ENCODE results near the gene SLC43A3. TPM values are rescaled to one million over a fixed set of nuclear protein-coding genes. Genes with fewer than 3 reads are reported as not detected.

SLC43A3 gene
- total and polyA plus RNA-seq, 2 of the 4 experiments (the other 2 are of a cell fraction) = 12.7 to 21.1 TPM

DNA sequence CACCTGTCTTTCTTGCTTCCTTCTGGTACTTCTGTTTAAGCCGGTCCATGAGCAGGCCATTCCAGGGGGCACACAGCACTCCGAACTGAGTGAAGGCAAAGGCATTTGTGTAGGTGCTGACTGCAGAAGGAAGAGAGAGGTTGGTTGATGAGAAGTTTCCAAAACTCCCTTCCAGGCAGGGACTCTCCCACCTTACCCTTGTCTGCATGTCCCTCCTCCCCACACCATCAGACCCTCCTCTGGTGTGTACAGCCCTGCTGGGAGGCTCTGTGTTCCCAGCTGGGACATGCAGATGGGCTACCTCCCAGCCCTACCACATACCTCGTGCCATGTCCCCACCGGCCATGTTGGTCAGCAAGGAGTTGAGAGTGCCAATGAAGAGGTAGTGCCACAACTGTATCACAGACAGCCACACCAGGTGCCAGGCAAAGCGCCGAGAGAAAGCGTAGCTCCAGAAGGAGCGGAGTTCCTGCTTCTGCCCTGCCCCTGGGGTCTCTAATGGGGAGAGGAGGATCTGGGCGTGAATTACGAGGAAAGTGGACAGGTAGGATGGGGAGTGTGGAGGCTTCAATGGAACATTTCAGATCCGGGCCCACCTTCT, 12.2 kb downstream of the SLC43A3 start:
- no peak overlapping the region for H2BK120ac ChIP-seq (ENCODE audit: low read depth, low read length)
- no peaks in the 10 kb centered on the region for H3K27me3 ChIP-seq (ENCODE audit: control insufficient read depth, insufficient read depth, low read length)
- ATAC-seq (ENCODE audit: low read depth) = no peak
- no peak overlapping the region for H4K8ac ChIP-seq (ENCODE audit: low read depth in 2 of 2, low read length in 2 of 2)
- peaks cover 3% of the 10 kb centered on the region; the same call in 1 of the 2 replicates for H3K4me1 ChIP-seq (ENCODE audit: control insufficient read depth, insufficient read depth, low read length)
- in situ Hi-C loops (cut with MboI; ENCODE audit: low sequenced_read_pairs) (no loop called here), dilution Hi-C loops (cut with HindIII; ENCODE audit: low sequenced_read_pairs, unreplicated experiment) (no loop called here), intact Hi-C loops (cut with micrococcal nuclease) (no loop called here)
- DNase-seq = no peak
- no peak overlapping the region for H3K14ac ChIP-seq (replicated peaks; ENCODE audit: low read depth, low read length)
- H3K56ac ChIP-seq (ENCODE audit: extremely low read depth, insufficient read depth, low read length) = no peak overlapping the region
- no peaks in the 10 kb centered on the region for H3K79me1 ChIP-seq (ENCODE audit: low read depth in 1 of 2, low read length in 2 of 2)
- no peak overlapping the region for H3K9ac ChIP-seq (ENCODE audit: low read depth, low read length)
- H2BK15ac ChIP-seq (ENCODE audit: low read depth, low read length) = no peak overlapping the region
- H2AK9ac ChIP-seq (replicated peaks; ENCODE audit: low read depth, low read length, poor library complexity) = no peak overlapping the region
- POLR2A ChIA-PET (ENCODE audit: unreplicated experiment) = no interaction called here
- 95% methylated on average over 4 of the region's 11 CpGs; no CpG with 5 or more reads in 1 of the 2 experiments for WGBS, 2 experiments (ENCODE audit: extremely low coverage in 2 of 2, insufficient read length in 1 of 2)
- H2BK5ac ChIP-seq (ENCODE audit: low read depth, low read length, poor library complexity, severe bottlenecking) = no peak overlapping the region
- no peak overlapping the region for H4K91ac ChIP-seq (ENCODE audit: insufficient read depth, low read depth, low read length)
- no peaks in the 10 kb centered on the region; the same call in 1 of the 2 replicates for H3K9me1 ChIP-seq (ENCODE audit: insufficient read depth, low read length)
- H3K23ac ChIP-seq (ENCODE audit: low read depth, low read length) = no peak overlapping the region
- no peak overlapping the region for H4K5ac ChIP-seq (ENCODE audit: low read depth, low read length)
- H3K36me3 ChIP-seq (ENCODE audit: control insufficient read depth, insufficient read depth, low read length) = peaks cover 27% of the 10 kb centered on the region
- no peak overlapping the region for H3K4me2 ChIP-seq (ENCODE audit: low read depth, low read length)
- TF ChIP-seq MAZ (IDR thresholded peaks at IDR 0.05; ENCODE audit: borderline replicate concordance, low read depth, low read length) = no peak
- TF ChIP-seq RAD21 (IDR thresholded peaks at IDR 0.05; ENCODE audit: low read length) = no peak
- no peak for TF ChIP-seq CHD1 (IDR thresholded peaks at IDR 0.05; ENCODE audit: low read depth, low read length)
- TF ChIP-seq, protein P1, sequence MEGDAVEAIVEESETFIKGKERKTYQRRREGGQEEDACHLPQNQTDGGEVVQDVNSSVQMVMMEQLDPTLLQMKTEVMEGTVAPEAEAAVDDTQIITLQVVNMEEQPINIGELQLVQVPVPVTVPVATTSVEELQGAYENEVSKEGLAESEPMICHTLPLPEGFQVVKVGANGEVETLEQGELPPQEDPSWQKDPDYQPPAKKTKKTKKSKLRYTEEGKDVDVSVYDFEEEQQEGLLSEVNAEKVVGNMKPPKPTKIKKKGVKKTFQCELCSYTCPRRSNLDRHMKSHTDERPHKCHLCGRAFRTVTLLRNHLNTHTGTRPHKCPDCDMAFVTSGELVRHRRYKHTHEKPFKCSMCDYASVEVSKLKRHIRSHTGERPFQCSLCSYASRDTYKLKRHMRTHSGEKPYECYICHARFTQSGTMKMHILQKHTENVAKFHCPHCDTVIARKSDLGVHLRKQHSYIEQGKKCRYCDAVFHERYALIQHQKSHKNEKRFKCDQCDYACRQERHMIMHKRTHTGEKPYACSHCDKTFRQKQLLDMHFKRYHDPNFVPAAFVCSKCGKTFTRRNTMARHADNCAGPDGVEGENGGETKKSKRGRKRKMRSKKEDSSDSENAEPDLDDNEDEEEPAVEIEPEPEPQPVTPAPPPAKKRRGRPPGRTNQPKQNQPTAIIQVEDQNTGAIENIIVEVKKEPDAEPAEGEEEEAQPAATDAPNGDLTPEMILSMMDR (conservative IDR thresholded peaks at IDR 0.05; ENCODE audit: low read depth, low read length) = no peak
- no peak for TF ChIP-seq RFX5 (IDR thresholded peaks at IDR 0.05; ENCODE audit: low read depth, low read length)
- no peak for TF ChIP-seq MXI1 (IDR thresholded peaks at IDR 0.05; ENCODE audit: borderline replicate concordance, low read depth, low read length)
- no peak for TF ChIP-seq CEBPB (IDR thresholded peaks at IDR 0.05; ENCODE audit: low read depth, low read length)
- TF ChIP-seq, protein P2, sequence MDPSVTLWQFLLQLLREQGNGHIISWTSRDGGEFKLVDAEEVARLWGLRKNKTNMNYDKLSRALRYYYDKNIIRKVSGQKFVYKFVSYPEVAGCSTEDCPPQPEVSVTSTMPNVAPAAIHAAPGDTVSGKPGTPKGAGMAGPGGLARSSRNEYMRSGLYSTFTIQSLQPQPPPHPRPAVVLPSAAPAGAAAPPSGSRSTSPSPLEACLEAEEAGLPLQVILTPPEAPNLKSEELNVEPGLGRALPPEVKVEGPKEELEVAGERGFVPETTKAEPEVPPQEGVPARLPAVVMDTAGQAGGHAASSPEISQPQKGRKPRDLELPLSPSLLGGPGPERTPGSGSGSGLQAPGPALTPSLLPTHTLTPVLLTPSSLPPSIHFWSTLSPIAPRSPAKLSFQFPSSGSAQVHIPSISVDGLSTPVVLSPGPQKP (IDR thresholded peaks at IDR 0.05; ENCODE audit: borderline replicate concordance, low read depth, low read length) = no peak
- TF ChIP-seq BHLHE40 (IDR thresholded peaks at IDR 0.05; ENCODE audit: low read depth, low read length) = no peak
- TF ChIP-seq, protein P3, sequence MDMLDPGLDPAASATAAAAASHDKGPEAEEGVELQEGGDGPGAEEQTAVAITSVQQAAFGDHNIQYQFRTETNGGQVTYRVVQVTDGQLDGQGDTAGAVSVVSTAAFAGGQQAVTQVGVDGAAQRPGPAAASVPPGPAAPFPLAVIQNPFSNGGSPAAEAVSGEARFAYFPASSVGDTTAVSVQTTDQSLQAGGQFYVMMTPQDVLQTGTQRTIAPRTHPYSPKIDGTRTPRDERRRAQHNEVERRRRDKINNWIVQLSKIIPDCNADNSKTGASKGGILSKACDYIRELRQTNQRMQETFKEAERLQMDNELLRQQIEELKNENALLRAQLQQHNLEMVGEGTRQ (IDR thresholded peaks at IDR 0.05; ENCODE audit: low read depth, low read length) = no peak
- no peak for TF ChIP-seq RCOR1 (IDR thresholded peaks at IDR 0.05; ENCODE audit: insufficient replicate concordance, low read length)
- TF ChIP-seq FOS (IDR thresholded peaks at IDR 0.05; ENCODE audit: low read depth, low read length) = no peak
- TF ChIP-seq MAFK (IDR thresholded peaks at IDR 0.05; ENCODE audit: low read depth, low read length) = no peak
- TF ChIP-seq POLR2A (IDR thresholded peaks at IDR 0.05; ENCODE audit: low read depth, low read length) = no peak
- TF ChIP-seq NFE2L2 (IDR thresholded peaks at IDR 0.05; ENCODE audit: low read depth, low read length) = no peak
- TF ChIP-seq SMC3 (IDR thresholded peaks at IDR 0.05; ENCODE audit: low read depth, low read length) = no peak
- no peak overlapping the region for H2BK20ac ChIP-seq (ENCODE audit: low read depth, low read length)
- H2AFZ ChIP-seq (replicated peaks; ENCODE audit: low read length, poor library complexity) = no peak overlapping the region
- no peak overlapping the region for H3K4me3 ChIP-seq (ENCODE audit: insufficient read depth, low read depth, low read length)
- H4K20me1 ChIP-seq (ENCODE audit: insufficient read depth, low read length) = no peaks in the 10 kb centered on the region
- no peaks in the 10 kb centered on the region for H3K9me3 ChIP-seq (ENCODE audit: control insufficient read depth, insufficient read depth, low read length)
- CTCF ChIA-PET = no interaction called here
- H3K27ac ChIP-seq (ENCODE audit: insufficient read depth, low read length) = no peak overlapping the region
- no TSS peak for BruUV-seq (replicated peaks)
- no peak overlapping the region for H2AK5ac ChIP-seq (ENCODE audit: low read depth, low read length)
- H3K4ac ChIP-seq (ENCODE audit: low read depth, low read length) = no peak overlapping the region
- no peak overlapping the region for H3K18ac ChIP-seq (ENCODE audit: low read depth, low read length)

All from IMR-90 (cell line).